Measurements from ENCODE around the gene EFHC1. TPM values are rescaled to one million over a fixed set of nuclear protein-coding genes. Genes with fewer than 3 reads are reported as not detected.

Gene EFHC1
- total RNA-seq, 4 donors from 2014 or later: 0.46 to 9.3 (median 1.5) TPM

- intact Hi-C loops (cut with DNase I; ENCODE audit: low total_unique reads) (no loop called here), in situ Hi-C loops (cut with MboI; ENCODE audit: low sequenced_read_pairs in 4 of 4) (no loop called here)
- Histone ChIP-seq H3K36me3 (no peaks in the 10 kb centered on the region), H3K9me3 (no peaks in the 10 kb centered on the region), H3K27ac (peak overlapping the region in 1 of 4 donors; percentile 23), H3K4me1 (peaks cover 15 to 26% of the 10 kb centered on the region in 2 donors), H3K27me3 (no peaks in the 10 kb centered on the region), H3K4me3 (no peak overlapping the region)
- no peak for ATAC-seq
- DNase-seq: no peak
- TF ChIP-seq CTCF (IDR thresholded peaks at IDR 0.05 in 4 of 5, conservative IDR thresholded peaks at IDR 0.05 in 1 of 5) (no peak), POLR2A (IDR thresholded peaks at IDR 0.05) (no peak)
Measured at GRCh38 chr6:52539607-52540006, 119.5 kb downstream of the EFHC1 start.

- DNase-seq (no peak), ATAC-seq (no peak)
- no peak for TF ChIP-seq POLR2A (IDR thresholded peaks at IDR 0.05)
- no peak for TF ChIP-seq CTCF (IDR thresholded peaks at IDR 0.05 in 4 of 5, conservative IDR thresholded peaks at IDR 0.05 in 1 of 5)
- no peak overlapping the region for H3K27ac ChIP-seq
- no peaks in the 10 kb centered on the region for H3K9me3 ChIP-seq
- in situ Hi-C loops (cut with MboI; ENCODE audit: low sequenced_read_pairs in 4 of 4) (no loop called here), intact Hi-C loops (cut with DNase I; ENCODE audit: low total_unique reads) (no loop called here)
- H3K4me1 ChIP-seq: peaks cover 18 to 26% of the 10 kb centered on the region in 2 donors
- H3K4me3 ChIP-seq: no peak overlapping the region
- no peaks in the 10 kb centered on the region for H3K27me3 ChIP-seq
- no peaks in the 10 kb centered on the region for H3K36me3 ChIP-seq
Measured at GRCh38 chr6:52540286-52540902, 120.3 kb downstream of the EFHC1 start.

- H3K4me3 ChIP-seq: no peak overlapping the region
- in situ Hi-C loops (cut with MboI; ENCODE audit: low sequenced_read_pairs in 4 of 4): no loop called here
- H3K9me3 ChIP-seq: no peaks in the 10 kb centered on the region
- no peaks in the 10 kb centered on the region for H3K27me3 ChIP-seq
- H3K27ac ChIP-seq: no peak overlapping the region
- intact Hi-C loops (cut with DNase I; ENCODE audit: low total_unique reads): no loop called here
- H3K4me1 ChIP-seq: peaks cover 18 to 26% of the 10 kb centered on the region in 2 donors
- ATAC-seq (no peak), DNase-seq (no peak)
- H3K36me3 ChIP-seq: no peaks in the 10 kb centered on the region
- TF ChIP-seq POLR2A (IDR thresholded peaks at IDR 0.05): no peak
- TF ChIP-seq CTCF (IDR thresholded peaks at IDR 0.05 in 4 of 5, conservative IDR thresholded peaks at IDR 0.05 in 1 of 5): no peak
Measured at GRCh38 chr6:52541135-52541534, 121.0 kb downstream of the EFHC1 start.

- intact Hi-C loops (cut with DNase I; ENCODE audit: low total_unique reads) (no loop called here), in situ Hi-C loops (cut with MboI; ENCODE audit: low sequenced_read_pairs in 4 of 4) (no loop called here)
- Histone ChIP-seq H3K36me3 (no peaks in the 10 kb centered on the region), H3K27me3 (no peaks in the 10 kb centered on the region), H3K9me3 (no peaks in the 10 kb centered on the region), H3K27ac (peak overlapping the region; percentile 23 to 62 (median 50)), H3K4me1 (peaks cover 18 to 20% of the 10 kb centered on the region in 2 donors), H3K4me3 (no peak overlapping the region)
- no peak for TF ChIP-seq POLR2A (IDR thresholded peaks at IDR 0.05)
- TF ChIP-seq CTCF (IDR thresholded peaks at IDR 0.05 in 4 of 5, conservative IDR thresholded peaks at IDR 0.05 in 1 of 5): no peak
- DNase-seq (no peak), ATAC-seq (no peak)
Measured at GRCh38 chr6:52543262-52543661, 123.1 kb downstream of the EFHC1 start.
